GM04504 (cell line): ENCODE measurements around the gene ZNF641.
A peak's percentile ranks its signal among the peaks of the same experiment; 100 is the strongest.

Experiments
- DNase-seq: peaks from one replicate; pipeline ENCODE4 v3.0.0-alpha.2; 2012; ENCODE audit warnings: low read depth

The ZNF641 gene

GRCh38 chr12:48350249-48351021 is at the start of gene ZNF641:
TSS of gene ZNF641 (minus strand) at chr12:48350919. CDS start at chr12:48348090, 2,829 bp downstream.
- DNase-seq, result peak; percentile 30

- DNase-seq, result no peak
Observed at GRCh38 chr12:48390026-48390425, 39.3 kb upstream of the ZNF641 start.

- no peak for DNase-seq
Observed at GRCh38 chr12:48389409-48389808, 38.7 kb upstream of the ZNF641 start.

GRCh38 chr12:48388938-48389337 is 38.2 kb upstream of the ZNF641 start:
- DNase-seq, result peak; percentile 13

DNA sequence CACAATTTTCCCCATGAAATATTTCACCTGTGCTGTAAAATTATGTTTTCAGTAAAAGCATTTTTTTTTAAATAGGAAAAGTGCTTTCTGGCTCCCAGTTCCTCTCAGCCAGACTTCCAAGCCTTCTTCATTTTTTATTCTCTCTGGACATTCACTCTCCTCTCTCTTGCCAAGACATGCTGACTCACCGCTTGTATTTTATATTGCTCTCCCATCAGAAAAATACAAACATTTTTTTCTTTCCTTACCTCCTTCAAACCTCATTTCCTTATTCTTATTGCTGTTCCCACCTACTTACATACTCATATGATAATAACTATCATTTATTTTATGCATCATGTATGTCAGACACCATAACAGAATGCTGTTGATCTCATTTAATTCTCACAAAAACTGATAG is 37.7 kb upstream of the ZNF641 start:
- DNase-seq, result peak; percentile 14

DNA sequence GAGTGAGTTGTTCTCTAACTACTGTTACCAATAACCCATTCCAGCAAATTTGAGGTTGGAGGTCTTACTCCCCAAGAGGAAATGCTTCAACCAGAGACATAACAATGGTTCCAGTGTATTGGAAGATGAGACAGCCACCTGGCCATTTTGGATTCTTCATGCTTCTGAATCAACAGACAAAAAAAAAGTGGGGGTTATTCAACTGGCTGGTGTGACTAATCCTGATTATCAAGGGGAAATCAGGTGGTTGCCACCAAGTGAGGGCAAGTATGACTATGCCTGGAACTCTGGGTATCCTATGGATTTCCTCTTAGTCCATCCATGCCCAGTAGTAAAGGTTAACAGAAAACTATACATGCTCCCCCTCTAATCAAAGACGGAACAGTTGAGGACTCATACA is 29.9 kb upstream of the ZNF641 start:
- DNase-seq, result no peak

GRCh38 chr12:48379794-48380193 is 29.1 kb upstream of the ZNF641 start:
- DNase-seq, result no peak

GRCh38 chr12:48377646-48378045 is 26.9 kb upstream of the ZNF641 start:
- DNase-seq, result no peak

- DNase-seq, result no peak
Observed at GRCh38 chr12:48374164-48374563, 23.4 kb upstream of the ZNF641 start.

GRCh38 chr12:48366131-48366530 is 15.4 kb upstream of the ZNF641 start:
- no peak for DNase-seq

DNA sequence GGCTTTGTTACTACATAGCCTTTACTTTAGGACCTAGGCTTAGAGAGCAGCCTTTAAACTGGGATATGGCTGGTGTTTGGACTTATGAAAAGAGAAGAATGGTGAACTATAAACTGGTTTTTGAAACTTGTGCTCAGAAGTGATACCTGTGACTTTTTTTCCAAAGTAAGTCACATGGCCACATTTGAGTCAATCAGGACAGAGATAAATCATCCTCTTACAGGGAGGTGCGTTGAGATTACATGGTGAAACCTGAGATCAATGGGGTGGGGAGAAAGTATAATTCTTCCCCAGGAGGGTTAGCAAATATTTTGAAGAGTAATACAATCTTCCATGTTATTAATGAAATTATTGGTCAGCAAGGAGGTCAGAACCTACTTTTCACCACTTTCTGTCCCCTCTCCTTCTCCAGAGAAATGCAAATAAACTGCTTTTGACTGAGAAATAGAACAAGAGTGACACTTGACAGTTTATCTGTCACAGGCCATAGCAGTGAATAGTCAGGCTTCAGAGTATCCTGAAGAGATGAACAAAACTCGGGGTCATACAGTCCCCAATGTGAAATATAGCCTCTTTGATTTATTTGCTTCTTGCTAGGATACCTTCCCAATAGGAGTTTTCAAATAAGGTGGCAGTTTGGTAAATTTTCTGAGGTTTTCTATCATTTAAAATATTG is 11.1 kb upstream of the ZNF641 start:
- no peak for DNase-seq

- no peak for DNase-seq
Observed at GRCh38 chr12:48358937-48359513, 8.3 kb upstream of the ZNF641 start.

GRCh38 chr12:48356041-48356768 is 5.5 kb upstream of the ZNF641 start:
- DNase-seq, result no peak

DNA sequence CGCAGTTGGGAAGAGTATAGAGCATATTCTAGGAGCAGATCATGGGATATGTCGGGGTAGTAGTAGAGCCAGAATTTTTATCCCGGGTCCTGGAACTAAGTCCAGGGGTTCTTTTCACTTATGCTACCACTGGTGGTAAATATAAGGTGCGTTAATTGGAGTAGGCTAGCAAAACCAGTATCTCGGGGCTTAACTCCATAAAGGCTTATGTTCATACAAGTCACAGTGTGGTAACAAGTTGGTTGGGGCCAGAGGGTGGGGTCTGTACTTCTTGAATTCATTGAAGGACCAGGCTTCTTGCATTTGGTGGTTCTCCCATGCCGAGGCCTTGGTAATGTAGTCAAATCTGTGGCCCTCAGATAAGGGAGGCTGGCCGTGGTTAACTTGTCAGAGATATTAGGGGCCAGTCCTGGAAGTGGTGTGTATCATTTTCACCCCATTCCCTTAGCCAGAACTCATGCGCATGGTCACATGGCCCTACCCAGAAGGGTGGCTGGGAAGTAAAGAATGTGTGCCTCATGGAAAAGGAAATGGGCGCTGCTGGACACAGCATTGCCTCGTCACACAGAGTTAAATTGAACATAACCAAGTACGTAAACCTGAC is 1.5 kb upstream of the ZNF641 start:
- no peak for DNase-seq

- peak; percentile 31 for DNase-seq
Observed at GRCh38 chr12:48351022-48351708, 446 bp upstream of the ZNF641 start.

- DNase-seq, result no peak
Observed at GRCh38 chr12:48349471-48349870, 1.2 kb downstream of the ZNF641 start.

- no peak for DNase-seq
Observed at GRCh38 chr12:48342980-48343379, 7.7 kb downstream of the ZNF641 start.

DNA sequence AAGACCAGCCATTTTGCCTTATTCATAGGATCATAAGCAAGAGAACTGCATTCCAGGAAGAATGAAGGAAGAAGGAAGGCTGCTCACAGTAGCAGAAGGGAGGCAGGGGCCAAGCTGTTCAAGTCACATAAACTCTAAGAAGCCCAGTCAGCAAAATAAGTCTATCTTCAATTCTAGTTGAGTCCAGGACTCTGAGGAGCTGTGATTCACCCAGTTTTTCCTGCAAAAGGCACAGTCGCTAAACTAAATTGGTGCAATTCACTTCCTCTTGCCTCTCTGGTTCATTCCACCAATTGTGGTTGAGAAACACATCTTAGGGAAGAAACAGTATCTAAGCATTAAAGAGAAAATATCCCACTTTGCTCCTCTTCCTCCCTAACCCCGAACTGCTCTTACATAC is 9.8 kb downstream of the ZNF641 start:
- no peak for DNase-seq

DNA sequence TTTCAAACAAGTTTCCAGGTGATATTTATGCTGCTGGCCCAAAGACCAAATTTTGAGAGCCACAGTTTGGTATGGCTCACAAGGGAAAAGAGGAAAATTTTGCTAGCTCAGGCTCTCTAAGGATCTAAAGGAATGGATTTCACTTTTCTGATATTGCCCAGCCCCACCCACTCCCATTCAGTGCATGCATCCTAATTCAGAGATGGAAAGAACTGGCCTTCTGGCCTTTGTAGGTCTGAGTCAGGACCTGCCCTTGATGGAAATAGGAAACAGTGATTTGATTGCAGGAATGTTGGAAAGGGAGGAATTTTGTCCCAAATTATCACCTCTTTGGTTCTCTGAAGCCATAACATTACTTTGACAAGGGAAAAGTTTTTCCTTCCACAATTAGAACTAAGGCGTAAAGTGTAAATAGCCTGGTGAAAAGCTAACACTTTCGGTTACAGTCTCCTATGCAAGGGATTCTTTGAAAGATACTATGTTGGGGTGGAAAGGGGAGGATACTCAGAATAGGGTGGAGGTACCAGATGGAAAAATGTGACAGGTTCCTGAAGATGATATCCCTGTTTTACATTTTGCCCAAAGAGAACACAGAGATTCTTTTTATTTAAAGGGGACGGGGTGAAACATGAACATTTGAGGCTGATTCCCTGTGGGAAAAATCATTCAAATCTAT is 11.1 kb downstream of the ZNF641 start:
- DNase-seq, result no peak

DNA sequence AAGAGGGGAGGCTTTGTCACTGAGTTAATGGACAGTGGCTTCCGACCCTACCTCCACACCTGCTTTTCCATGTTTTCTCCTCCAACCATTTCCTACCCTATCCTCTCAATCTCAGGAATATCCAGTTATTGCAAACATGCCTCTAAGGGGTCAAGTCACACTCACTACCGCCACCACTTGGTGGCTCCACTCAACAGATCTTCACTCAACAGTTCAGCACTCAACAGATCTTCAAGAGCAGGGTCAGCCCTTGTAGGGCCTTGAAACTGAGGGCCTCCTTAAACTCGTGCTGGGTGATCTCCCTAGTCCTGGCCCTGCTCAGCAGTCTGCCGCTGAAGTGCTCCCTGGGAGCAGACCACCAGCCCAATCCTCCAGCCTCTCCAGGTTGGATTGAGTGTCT is 14.2 kb downstream of the ZNF641 start:
- DNase-seq, result no peak

DNA sequence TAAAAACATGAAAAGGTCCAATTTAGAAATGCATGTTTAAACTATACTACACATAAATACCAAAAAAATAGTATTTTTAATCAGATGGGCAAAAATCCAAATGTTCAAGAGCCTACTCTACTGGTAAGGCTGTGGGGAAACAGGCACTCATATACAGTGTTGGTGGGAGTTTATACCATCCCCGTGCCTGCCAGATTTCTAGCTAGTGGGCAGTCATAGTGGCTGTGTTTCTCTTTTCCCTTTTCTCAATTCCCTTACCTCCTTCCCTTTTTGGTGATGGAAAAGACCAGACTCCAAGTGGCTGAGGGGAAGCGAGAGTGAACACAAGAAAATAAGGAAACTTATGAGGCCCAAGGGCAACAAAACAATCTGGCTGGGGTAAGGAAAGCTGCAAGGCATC is 14.7 kb downstream of the ZNF641 start:
- no peak for DNase-seq
